Esophagus muscularis mucosa (tissue), 4 donors: ENCODE measurements around the gene SPATS2. TPM values are rescaled to one million over a fixed set of nuclear protein-coding genes. Genes with fewer than 3 reads are reported as not detected.
"Not testable (repeated sequence)": the region's sequence is repeated elsewhere in the genome, so short reads cannot be mapped to it uniquely, and the experiment has no call there.

ENCODE experiments used
- DNase-seq: peaks from one replicate; pipeline ENCODE4 v3.0.0-alpha.2; 2017; ENCODE audit errors: extremely low spot score
- H3K27ac ChIP-seq, 4 donors: fragments of 200-600 bp; sonication (generic); replicated peaks in 1 of 4; 1 replicate in 3 of 4; 2 replicates in 1 of 4; pipeline ENCODE4 v1.5.1; 2016 to 2019; ENCODE audit warnings: mild to moderate bottlenecking in 1 of 4
- H3K27me3 ChIP-seq, 4 donors: fragments of 200-600 bp; sonication (generic); one replicate each; pipeline versions ENCODE4 v1.5.1 to v1.6.0; 2016 to 2019
- H3K36me3 ChIP-seq, 4 donors: fragments of 200-600 bp; sonication (generic); one replicate each; pipeline ENCODE4 v1.5.1; 2016 to 2019
- H3K4me1 ChIP-seq, 4 donors: fragments of 200-600 bp; sonication (generic); one replicate each; pipeline ENCODE4 v1.5.1; 2016 to 2019
- H3K4me3 ChIP-seq, 4 donors: fragments of 200-600 bp; sonication (generic); 1 replicate in 2 of 4; 2 replicates in 2 of 4; pipeline ENCODE4 v1.5.1; 2016 to 2019; ENCODE audit warnings: mild to moderate bottlenecking in 4 of 4, moderate library complexity in 1 of 4
- H3K9me3 ChIP-seq, 4 donors: fragments of 200-600 bp; sonication (generic); 1 replicate in 3 of 4; 2 replicates in 1 of 4; pipeline ENCODE4 v1.5.1; 2016 to 2019
- CTCF ChIP-seq, 3 experiments: fragments of 200-600 bp in 2 of 3; fragments of 450-650 bp in 1 of 3; sonication (generic) in 2 of 3; IDR thresholded peaks; one replicate each; pipeline ENCODE4 v1.5.1; 2017 to 2019; ENCODE audit warnings: antibody characterized with exemption in 3 of 3, mild to moderate bottlenecking in 2 of 3, moderate library complexity in 1 of 3
- EP300 ChIP-seq: sonication (generic); formaldehyde crosslinking; IDR thresholded peaks from one replicate; pipeline ENCODE4 v1.6.1; 2017; ENCODE audit warnings: antibody characterized with exemption
- POLR2A ChIP-seq: fragments of 450-650 bp; IDR thresholded peaks from one replicate; pipeline ENCODE4 v1.6.1; 2017; ENCODE audit warnings: antibody characterized with exemption, moderate library complexity, mild to moderate bottlenecking, low read depth
- POLR2AphosphoS5 ChIP-seq, 2 donors: sonication (generic); formaldehyde crosslinking; IDR thresholded peaks; one replicate each; pipeline ENCODE4 v1.6.1; 2017; ENCODE audit warnings: antibody characterized with exemption in 2 of 2
- WGBS: methylation state at CpG from one replicate; pipeline ENCODE4 v1.1.5; 2018; 5-methylcytosine and 5-hydroxymethylcytosine counted together
- intact Hi-C: fragments of 100-400 bp; cut with DNase I; formaldehyde crosslinking; loops from one replicate; pipeline ENCODE4 v1.15.1; 2023
- total RNA-seq, 4 donors: library from RNA; depleted of rRNA; stranded (reverse); fragments of >200 nt; gene quantifications; one replicate each; pipeline versions ENCODE4 v1.1.0 to v1.2.1, GENCODE V29; 2016

SPATS2 gene
- total RNA-seq, 4 donors from 2014 or later: 9.5 to 16.6 (median 11.5) TPM

GRCh38 chr12:49531745-49532144 is 164.5 kb downstream of the SPATS2 start:
- peaks cover 0 to 19% (median 0%) of the 10 kb centered on the region in 4 donors for H3K27me3 ChIP-seq
- H3K4me1 ChIP-seq: no peaks in the 10 kb centered on the region
- no peak for TF ChIP-seq POLR2A
- no peak for TF ChIP-seq CTCF (IDR thresholded peaks at IDR 0.05)
- intact Hi-C loops: no loop called here
- WGBS: 84% methylated on average over 2 of the region's 2 CpGs
- H3K27ac ChIP-seq: no peak overlapping the region
- no peak overlapping the region for H3K4me3 ChIP-seq
- DNase-seq: no peak
- peaks cover 0 to 12% (median 8%) of the 10 kb centered on the region in 4 donors for H3K36me3 ChIP-seq
- no peaks in the 10 kb centered on the region for H3K9me3 ChIP-seq

- intact Hi-C loops: no loop called here
- 89% methylated on average over 10 of the region's 10 CpGs for WGBS
- Histone ChIP-seq H3K4me3 (no peak overlapping the region), H3K27me3 (peaks cover 2 to 35% (median 10%) of the 10 kb centered on the region in 4 donors), H3K27ac (no peak overlapping the region), H3K36me3 (no peaks in the 10 kb centered on the region), H3K9me3 (no peaks in the 10 kb centered on the region), H3K4me1 (peaks cover 9 to 14% (median 11%) of the 10 kb centered on the region in 4 donors)
- DNase-seq: no peak
- TF ChIP-seq POLR2A (no peak), CTCF (IDR thresholded peaks at IDR 0.05) (no peak), EP300 (no peak), POLR2AphosphoS5 (IDR thresholded peaks at IDR 0.05) (no peak)
These were observed 166.1 kb downstream of the SPATS2 start for GRCh38 chr12:49533331-49533730.

GRCh38 chr12:49534122-49534521 is 166.9 kb downstream of the SPATS2 start:
- H3K36me3 ChIP-seq, H3K4me3 ChIP-seq, H3K9me3 ChIP-seq, intact Hi-C loops, H3K27ac ChIP-seq, DNase-seq: not testable (repeated sequence)
- WGBS: 95% methylated on average over 5 of the region's 5 CpGs
- peaks cover 14 to 21% (median 18%) of the 10 kb centered on the region in 4 donors for H3K4me1 ChIP-seq
- peaks cover 6 to 43% (median 16%) of the 10 kb centered on the region in 4 donors for H3K27me3 ChIP-seq

GRCh38 chr12:49534731-49535278 is 167.5 kb downstream of the SPATS2 start:
- Histone ChIP-seq H3K4me1 (peaks cover 14 to 26% (median 23%) of the 10 kb centered on the region in 4 donors), H3K27me3 (peaks cover 6 to 50% (median 23%) of the 10 kb centered on the region in 4 donors), H3K36me3 (no peaks in the 10 kb centered on the region), H3K9me3 (no peaks in the 10 kb centered on the region), H3K4me3 (no peak overlapping the region), H3K27ac (no peak overlapping the region)
- WGBS: 82% methylated on average over 13 of the region's 13 CpGs
- intact Hi-C loops: no loop called here
- TF ChIP-seq POLR2AphosphoS5 (IDR thresholded peaks at IDR 0.05): no peak
- TF ChIP-seq CTCF (IDR thresholded peaks at IDR 0.05): no peak
- TF ChIP-seq EP300: no peak
- TF ChIP-seq POLR2A: no peak
- DNase-seq: no peak

GRCh38 chr12:49535921-49536525 is 168.8 kb downstream of the SPATS2 start:
- no peak overlapping the region for H3K4me3 ChIP-seq
- intact Hi-C loops: no loop called here
- H3K36me3 ChIP-seq: no peaks in the 10 kb centered on the region
- H3K27ac ChIP-seq: no peak overlapping the region
- no peaks in the 10 kb centered on the region for H3K9me3 ChIP-seq
- peaks cover 6 to 59% (median 25%) of the 10 kb centered on the region in 4 donors for H3K27me3 ChIP-seq
- no peak for DNase-seq
- H3K4me1 ChIP-seq: peaks cover 14 to 27% (median 23%) of the 10 kb centered on the region in 4 donors
- WGBS: 91% methylated on average over 6 of the region's 6 CpGs
- TF ChIP-seq POLR2A (no peak), EP300 (no peak), POLR2AphosphoS5 (IDR thresholded peaks at IDR 0.05) (no peak), CTCF (IDR thresholded peaks at IDR 0.05) (no peak)
